Measurements from ENCODE around the gene ARRDC3. TPM values are rescaled to one million over a fixed set of nuclear protein-coding genes. Genes with fewer than 3 reads are reported as not detected.
"Not testable (repeated sequence)": the region's sequence is repeated elsewhere in the genome, so short reads cannot be mapped to it uniquely, and the experiment has no call there.

The ARRDC3 gene
- total RNA-seq, 1 experiment from 2014 or later = 45.9 TPM

- peak; percentile 35 for DNase-seq (ENCODE audit: low read depth)
- in situ Hi-C loops (cut with HindIII; ENCODE audit: low pct_unique_long_range_greater_than_20kb, low sequenced_read_pairs) = no loop called here
Observed at GRCh38 chr5:91339063-91339705, 43.9 kb downstream of the ARRDC3 start.

GRCh38 chr5:91332267-91333045 is 50.7 kb downstream of the ARRDC3 start:
- DNase-seq (ENCODE audit: low read depth) = peak; percentile 86
- in situ Hi-C loops (cut with HindIII; ENCODE audit: low pct_unique_long_range_greater_than_20kb, low sequenced_read_pairs) = no loop called here

GRCh38 chr5:91331705-91332104 is 51.4 kb downstream of the ARRDC3 start:
- no peak for DNase-seq (ENCODE audit: low read depth)
- in situ Hi-C loops (cut with HindIII; ENCODE audit: low pct_unique_long_range_greater_than_20kb, low sequenced_read_pairs) = no loop called here

GRCh38 chr5:91329283-91329682 is 53.8 kb downstream of the ARRDC3 start:
- DNase-seq (ENCODE audit: low read depth) = no peak
- in situ Hi-C loops (cut with HindIII; ENCODE audit: low pct_unique_long_range_greater_than_20kb, low sequenced_read_pairs) = no loop called here

- in situ Hi-C loops (cut with HindIII; ENCODE audit: low pct_unique_long_range_greater_than_20kb, low sequenced_read_pairs) = no loop called here
- DNase-seq (ENCODE audit: low read depth) = peak; percentile 35
Observed at GRCh38 chr5:91328743-91329142, 54.4 kb downstream of the ARRDC3 start.

- in situ Hi-C loops (cut with HindIII; ENCODE audit: low pct_unique_long_range_greater_than_20kb, low sequenced_read_pairs); DNase-seq (ENCODE audit: low read depth): not testable (repeated sequence)
Observed at GRCh38 chr5:91322981-91323380, 60.1 kb downstream of the ARRDC3 start.

GRCh38 chr5:91319667-91320066 is 63.5 kb downstream of the ARRDC3 start:
- DNase-seq (ENCODE audit: low read depth) = no peak

GRCh38 chr5:91318724-91319123 is 64.4 kb downstream of the ARRDC3 start:
- no peak for DNase-seq (ENCODE audit: low read depth)
- in situ Hi-C loops (cut with HindIII; ENCODE audit: low pct_unique_long_range_greater_than_20kb, low sequenced_read_pairs) = no loop called here

More at GRCh38 chr5:91319667-91320066, 63.5 kb downstream of the ARRDC3 start:
- in situ Hi-C loops (cut with HindIII; ENCODE audit: low pct_unique_long_range_greater_than_20kb, low sequenced_read_pairs) = no loop called here

All from Caki2 (cell line).